ENCODE measurements around the gene KCNIP3.

Gene KCNIP3

GRCh38 chr2:95305380-95306061 lies 8.4 kb downstream of the KCNIP3 start:
- no peak for TF ChIP-seq CTCF (IDR thresholded peaks at IDR 0.05; ENCODE audit: insufficient read depth, low read length, poor library complexity, severe bottlenecking)
- DNase-seq (ENCODE audit: extremely low read depth, insufficient read length): no peak
- Histone ChIP-seq H3K36me3 (ENCODE audit: control insufficient read depth, insufficient read depth, low read length) (no peaks in the 10 kb centered on the region), H3K4me3 (replicated peaks; ENCODE audit: low read depth, low read length) (no peak overlapping the region), H3K27me3 (replicated peaks; ENCODE audit: control insufficient read depth, insufficient read depth, low read length) (no peaks in the 10 kb centered on the region; the same call in 1 of the 2 replicates)

- H3K36me3 ChIP-seq (ENCODE audit: control insufficient read depth, insufficient read depth, low read length): no peaks in the 10 kb centered on the region
- no peaks in the 10 kb centered on the region; the same call in none of the 2 replicates for H3K27me3 ChIP-seq (replicated peaks; ENCODE audit: control insufficient read depth, insufficient read depth, low read length)
- no peak for DNase-seq (ENCODE audit: extremely low read depth, insufficient read length)
- no peak for TF ChIP-seq CTCF (IDR thresholded peaks at IDR 0.05; ENCODE audit: insufficient read depth, low read length, poor library complexity, severe bottlenecking)
- H3K4me3 ChIP-seq (replicated peaks; ENCODE audit: low read depth, low read length): no peak overlapping the region
Observed at GRCh38 chr2:95306336-95306895, 9.3 kb downstream of the KCNIP3 start.

GRCh38 chr2:95307036-95307435 lies 9.9 kb downstream of the KCNIP3 start:
- Histone ChIP-seq H3K27me3 (replicated peaks; ENCODE audit: control insufficient read depth, insufficient read depth, low read length) (no peaks in the 10 kb centered on the region; the same call in none of the 2 replicates), H3K36me3 (ENCODE audit: control insufficient read depth, insufficient read depth, low read length) (no peaks in the 10 kb centered on the region), H3K4me3 (replicated peaks; ENCODE audit: low read depth, low read length) (no peak overlapping the region)
- no peak for DNase-seq (ENCODE audit: extremely low read depth, insufficient read length)
- TF ChIP-seq CTCF (IDR thresholded peaks at IDR 0.05; ENCODE audit: insufficient read depth, low read length, poor library complexity, severe bottlenecking): no peak

- H3K27me3 ChIP-seq (replicated peaks; ENCODE audit: control insufficient read depth, insufficient read depth, low read length): no peaks in the 10 kb centered on the region; the same call in none of the 2 replicates
- DNase-seq (ENCODE audit: extremely low read depth, insufficient read length): no peak
- no peak overlapping the region for H3K4me3 ChIP-seq (replicated peaks; ENCODE audit: low read depth, low read length)
- no peaks in the 10 kb centered on the region for H3K36me3 ChIP-seq (ENCODE audit: control insufficient read depth, insufficient read depth, low read length)
- TF ChIP-seq CTCF (IDR thresholded peaks at IDR 0.05; ENCODE audit: insufficient read depth, low read length, poor library complexity, severe bottlenecking): no peak
Observed at GRCh38 chr2:95307878-95308277, 10.7 kb downstream of the KCNIP3 start.

- Histone ChIP-seq H3K36me3 (ENCODE audit: control insufficient read depth, insufficient read depth, low read length) (no peaks in the 10 kb centered on the region), H3K4me3 (replicated peaks; ENCODE audit: low read depth, low read length) (no peak overlapping the region), H3K27me3 (replicated peaks; ENCODE audit: control insufficient read depth, insufficient read depth, low read length) (no peaks in the 10 kb centered on the region; the same call in none of the 2 replicates)
- no peak for DNase-seq (ENCODE audit: extremely low read depth, insufficient read length)
- TF ChIP-seq CTCF (IDR thresholded peaks at IDR 0.05; ENCODE audit: insufficient read depth, low read length, poor library complexity, severe bottlenecking): no peak
Observed at GRCh38 chr2:95308426-95308990, 11.4 kb downstream of the KCNIP3 start.
